GM19239 (cell line): ENCODE results near the gene AQP2.

ENCODE experiments used
- DNase-seq: peaks from one replicate; pipeline ENCODE4 v3.0.0; 2011; ENCODE audit warnings: low spot score; ENCODE audit not compliant: insufficient read length
- FAIRE-seq: peaks from 2 replicates; lab custom pipeline; 2011; peaks lifted over from hg19 to GRCh38; lab: Jason Lieb, UNC

The AQP2 gene

DNA sequence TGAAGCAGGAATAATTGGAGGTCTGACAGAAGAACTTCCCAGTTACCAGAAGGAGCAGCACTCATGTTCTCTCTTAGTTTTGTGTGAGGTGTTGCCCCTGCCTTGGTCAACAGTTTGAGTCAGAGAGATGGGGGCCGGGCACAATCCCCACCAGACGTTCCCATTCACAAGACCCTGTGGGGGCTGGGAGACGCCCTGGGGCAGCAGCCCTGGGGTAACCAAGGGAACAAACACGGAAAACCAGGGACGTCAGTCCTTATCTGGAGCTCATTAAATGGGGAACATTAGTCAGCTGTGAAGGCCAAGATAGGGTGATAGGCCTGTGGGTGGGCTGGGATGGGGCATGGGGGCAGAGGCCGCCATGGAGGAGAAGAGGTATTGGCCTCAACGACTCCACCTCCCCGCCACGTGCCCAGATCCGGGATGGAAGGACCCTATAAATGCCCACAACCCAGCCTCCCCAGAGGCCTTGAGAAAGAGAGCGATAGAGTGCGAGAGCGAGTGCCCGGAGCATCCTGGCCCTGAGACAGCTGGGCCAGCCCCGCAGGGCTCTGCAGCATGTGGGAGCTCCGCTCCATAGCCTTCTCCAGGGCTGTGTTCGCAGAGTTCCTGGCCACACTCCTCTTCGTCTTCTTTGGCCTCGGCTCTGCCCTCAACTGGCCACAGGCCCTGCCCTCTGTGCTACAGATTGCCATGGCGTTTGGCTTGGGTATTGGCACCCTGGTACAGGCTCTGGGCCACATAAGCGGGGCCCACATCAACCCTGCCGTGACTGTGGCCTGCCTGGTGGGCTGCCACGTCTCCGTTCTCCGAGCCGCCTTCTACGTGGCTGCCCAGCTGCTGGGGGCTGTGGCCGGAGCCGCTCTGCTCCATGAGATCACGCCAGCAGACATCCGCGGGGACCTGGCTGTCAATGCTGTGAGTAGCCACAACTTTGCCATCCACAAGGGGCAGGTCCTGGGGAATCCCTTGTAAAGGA is at the start of gene AQP2:
AQP2 (plus strand) TSS at position 465 of the 979 bp plus-strand sequence; CDS start at position 559, 94 bp downstream.
- FAIRE-seq = no peak
- no peak for DNase-seq

DNA sequence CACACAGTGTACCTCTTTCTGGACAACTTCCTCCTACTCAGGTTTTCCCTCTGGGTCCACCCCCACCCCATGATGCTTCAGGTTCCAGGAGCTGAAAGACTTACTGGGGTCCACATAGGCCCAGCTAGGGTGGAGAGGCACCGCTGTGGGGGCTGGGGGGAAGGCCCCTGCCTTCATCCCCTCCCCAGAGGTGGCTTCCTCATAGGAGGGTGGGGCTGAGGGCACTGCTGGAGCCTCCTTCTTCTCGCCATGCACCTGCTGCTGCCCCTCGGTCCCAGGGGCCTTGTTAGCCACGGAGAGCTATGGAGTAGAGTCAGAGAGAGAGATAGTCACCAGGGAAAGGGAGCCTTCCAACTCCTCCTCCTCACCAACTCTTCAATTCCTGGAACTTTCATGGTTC is 49.5 kb upstream of the AQP2 start:
- DNase-seq (no peak), FAIRE-seq (no peak)

GRCh38 chr12:49901986-49902385 is 48.6 kb upstream of the AQP2 start:
- FAIRE-seq = no peak
- no peak for DNase-seq

- no peak for FAIRE-seq
- no peak for DNase-seq
Observed at GRCh38 chr12:49902399-49903350, 47.9 kb upstream of the AQP2 start.

DNA sequence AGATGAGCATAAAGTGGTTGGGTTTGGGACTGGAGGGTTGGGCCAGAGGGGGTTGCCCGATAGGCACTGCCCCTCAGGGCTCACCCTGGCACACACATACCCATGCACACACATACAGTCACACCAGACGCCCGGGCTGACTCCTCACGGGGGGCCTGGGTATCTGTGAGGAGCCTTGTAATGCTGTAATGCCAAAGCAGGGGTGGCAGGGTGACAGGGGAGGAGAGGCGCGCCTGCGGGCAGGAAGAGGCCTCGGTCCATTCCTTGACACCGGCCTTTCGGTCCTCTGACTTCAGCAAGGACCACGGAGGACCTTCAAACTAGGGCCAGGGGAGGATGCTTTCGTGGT is 47.2 kb upstream of the AQP2 start:
- FAIRE-seq = no peak

GRCh38 chr12:49903700-49904423 is 46.7 kb upstream of the AQP2 start, which contains the start of gene FAIM2:
TSS of gene FAIM2 (minus strand) at chr12:49903900. CDS start at chr12:49903792, 108 bp downstream.
- FAIRE-seq (no peak), DNase-seq (no peak)

More for the DNA sequence above, 47.2 kb upstream of the AQP2 start:
- DNase-seq = no peak

- DNase-seq (no peak), FAIRE-seq (no peak)
Observed at GRCh38 chr12:49904601-49905000, 45.9 kb upstream of the AQP2 start.

GRCh38 chr12:49905718-49906314 is 44.7 kb upstream of the AQP2 start:
- DNase-seq (no peak), FAIRE-seq (no peak)

DNA sequence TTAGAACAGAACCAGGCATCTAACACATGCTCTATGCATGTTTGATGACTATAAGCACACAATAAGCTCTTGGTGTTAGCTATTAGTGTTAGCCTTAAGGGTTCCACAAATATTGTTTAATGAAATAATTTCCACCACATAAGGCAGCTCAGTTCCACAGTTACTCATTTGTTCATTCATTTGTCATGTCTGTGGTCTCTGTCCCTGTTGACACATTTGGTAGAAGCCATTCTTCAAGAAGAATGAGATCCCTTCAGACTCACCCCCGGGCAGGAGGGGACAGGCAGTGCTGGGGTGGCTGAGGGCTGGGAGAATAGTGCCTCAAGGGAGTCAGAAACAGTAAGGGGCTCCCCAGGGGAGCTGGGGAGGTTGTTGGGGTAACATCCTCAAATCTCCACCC is 43.2 kb upstream of the AQP2 start:
- no peak for FAIRE-seq

GRCh38 chr12:49909356-49909755 is 41.2 kb upstream of the AQP2 start:
- DNase-seq (no peak), FAIRE-seq (no peak)

More for the DNA sequence above, 43.2 kb upstream of the AQP2 start:
- DNase-seq = no peak

- FAIRE-seq (no peak), DNase-seq (no peak)
Observed at GRCh38 chr12:49909826-49910225, 40.7 kb upstream of the AQP2 start.

DNA sequence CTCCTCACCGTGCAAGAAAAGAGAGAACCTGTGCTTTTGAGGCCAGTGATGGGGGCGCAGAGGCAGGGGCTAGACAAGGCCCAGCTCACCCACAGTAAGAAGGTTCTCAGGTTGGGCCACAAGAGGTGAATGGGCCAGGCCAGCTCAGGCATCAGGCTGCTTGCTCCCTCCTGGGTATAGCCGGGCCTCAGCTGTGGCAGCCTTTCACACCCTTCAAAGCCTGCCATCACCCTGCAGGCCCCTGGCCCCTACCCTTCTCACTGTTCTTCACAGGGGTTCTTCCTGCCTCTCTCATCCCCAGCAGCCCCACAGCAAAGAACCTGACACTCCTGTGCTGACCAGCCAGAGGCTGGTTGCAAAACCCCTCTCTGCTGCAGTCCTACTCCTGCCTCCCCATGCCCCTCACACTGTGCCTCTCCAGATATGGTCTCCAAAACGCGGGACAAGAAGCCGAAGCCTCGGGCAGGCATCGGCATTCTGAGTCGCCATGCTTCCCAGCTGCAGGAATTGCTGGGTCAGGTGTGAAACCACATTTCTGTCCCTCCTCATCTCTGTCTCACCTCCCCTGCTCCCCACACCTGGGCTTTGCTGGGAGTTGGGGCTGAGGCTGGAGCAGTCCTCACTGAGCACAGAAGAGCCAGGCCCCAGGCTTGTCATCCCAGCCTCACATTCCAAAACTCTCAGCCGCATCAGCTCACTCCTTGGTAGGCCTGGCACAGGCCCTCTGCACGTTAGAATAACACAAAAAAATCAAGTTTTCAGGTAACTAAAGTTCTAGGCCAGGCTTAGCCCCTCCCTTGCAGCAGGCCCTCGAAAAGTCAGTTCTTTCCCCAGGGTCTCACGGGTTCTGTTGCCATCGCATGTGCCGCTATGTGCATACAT is 40.0 kb upstream of the AQP2 start:
- DNase-seq (no peak), FAIRE-seq (no peak)

GRCh38 chr12:49911213-49911605 is 39.3 kb upstream of the AQP2 start:
- FAIRE-seq (no peak), DNase-seq (no peak)

GRCh38 chr12:49912345-49913255 is 37.9 kb upstream of the AQP2 start:
- DNase-seq = no peak
- no peak for FAIRE-seq

- DNase-seq = no peak
- no peak for FAIRE-seq
Observed at GRCh38 chr12:49916129-49916919, 34.2 kb upstream of the AQP2 start.

GRCh38 chr12:49917166-49917787 is 33.3 kb upstream of the AQP2 start:
- no peak for DNase-seq
- no peak for FAIRE-seq

DNA sequence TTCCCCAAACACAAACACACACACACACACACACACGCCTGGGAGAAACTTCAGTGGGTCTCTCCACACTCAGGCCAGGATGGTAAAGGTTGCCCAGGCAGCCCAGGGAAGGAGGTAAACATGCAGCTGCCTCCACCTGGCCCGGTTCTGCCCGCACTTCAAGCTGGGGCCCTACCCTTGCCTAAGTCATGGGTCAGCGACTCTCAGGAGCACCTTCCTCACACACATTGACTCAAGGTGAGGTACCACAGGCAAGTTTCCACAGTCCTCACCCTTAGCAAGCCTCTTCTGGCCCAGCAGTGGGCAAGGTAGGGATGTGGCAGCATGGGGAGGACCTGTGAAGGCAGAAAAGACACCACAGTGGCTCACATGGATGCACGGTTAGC is 32.8 kb upstream of the AQP2 start:
- DNase-seq = no peak
- FAIRE-seq = no peak
